Non-pigmented ciliary epithelial cell (primary cell): ENCODE results near the gene TUBB4B.

Experiments
- DNase-seq: peaks from one replicate; pipeline ENCODE4 v3.0.0-alpha.2; 2010; ENCODE audit warnings: low read depth

The TUBB4B gene

GRCh38 chr9:137272241-137273094 lies 31.4 kb downstream of the TUBB4B start:
- no peak for DNase-seq

GRCh38 chr9:137273095-137273490 lies 32.0 kb downstream of the TUBB4B start:
- DNase-seq: no peak

GRCh38 chr9:137273611-137274320 lies 32.7 kb downstream of the TUBB4B start:
- no peak for DNase-seq

- DNase-seq: no peak
Observed at GRCh38 chr9:137275203-137275587, 34.1 kb downstream of the TUBB4B start.

- no peak for DNase-seq
Observed at GRCh38 chr9:137275588-137276472, 34.7 kb downstream of the TUBB4B start.

- DNase-seq: no peak
Observed at GRCh38 chr9:137276473-137277328, 35.6 kb downstream of the TUBB4B start.

- no peak for DNase-seq
Observed at GRCh38 chr9:137277329-137278041, 36.4 kb downstream of the TUBB4B start, which contains the start of gene TOR4A. Gene TOR4A, plus strand, starts transcription at chr9:137277726. Its CDS starts 964 bp downstream, at chr9:137278690.

- no peak for DNase-seq
Observed at GRCh38 chr9:137278061-137278701, 37.1 kb downstream of the TUBB4B start.

- DNase-seq: no peak
Observed at GRCh38 chr9:137278721-137279711, 37.9 kb downstream of the TUBB4B start.

- no peak for DNase-seq
Observed at GRCh38 chr9:137279741-137280473, 38.8 kb downstream of the TUBB4B start.

- DNase-seq: no peak
Observed at GRCh38 chr9:137280474-137281344, 39.6 kb downstream of the TUBB4B start.

- DNase-seq: no peak
Observed at GRCh38 chr9:137281345-137282116, 40.4 kb downstream of the TUBB4B start.

GRCh38 chr9:137286975-137287383 lies 45.9 kb downstream of the TUBB4B start:
- DNase-seq: no peak

GRCh38 chr9:137293094-137293481 lies 52.0 kb downstream of the TUBB4B start:
- DNase-seq: no peak
